Adrenal gland (tissue), 12 donors: ENCODE data around the gene ZDHHC18. TPM values are rescaled to one million over a fixed set of nuclear protein-coding genes. Genes with fewer than 3 reads are reported as not detected.

Experiments used
- DNase-seq, 7 donors: peaks; one replicate each; pipeline ENCODE4 v3.0.0-alpha.2; 2019 to 2020
- H3K27ac ChIP-seq, 5 donors: fragments of 200-600 bp; sonication (generic) in 4 of 5; 1 replicate in 3 of 5; 2 replicates in 2 of 5; pipeline versions ENCODE4 v1.5.1 to v1.8.0; 2016 to 2020; ENCODE audit warnings: mild to moderate bottlenecking in 1 of 5
- H3K27me3 ChIP-seq: fragments of 200-600 bp; 2 replicates; pipeline ENCODE4 v1.8.0; 2021
- H3K36me3 ChIP-seq, 2 donors: fragments of 200-600 bp; replicated peaks in 1 of 2; 1 replicate in 1 of 2; 2 replicates in 1 of 2; pipeline versions ENCODE4 v1.5.1 to v1.8.0; 2018 to 2022
- H3K4me1 ChIP-seq, 2 donors: fragments of 200-600 bp; replicated peaks in 1 of 2; 1 replicate in 1 of 2; 2 replicates in 1 of 2; pipeline versions ENCODE4 v1.5.1 to v1.8.0; 2018 to 2021
- H3K4me3 ChIP-seq, 4 donors: fragments of 200-600 bp; sonication (generic) in 3 of 4; one replicate each; pipeline ENCODE4 v1.5.1; 2016 to 2018
- H3K9me3 ChIP-seq, 3 donors: fragments of 200-600 bp; sonication (generic) in 1 of 3; replicated peaks in 1 of 3; 1 replicate in 2 of 3; 2 replicates in 1 of 3; pipeline versions ENCODE4 v1.5.1 to v1.8.0; 2016 to 2021
- CTCF ChIP-seq, 6 experiments: fragments of 450-650 bp in 4 of 6; fragments of 200-600 bp in 2 of 6; sonication (generic) in 1 of 6; IDR thresholded peaks; 1 replicate in 5 of 6; 2 replicates in 1 of 6; pipeline versions ENCODE4 v1.5.1 to v1.8.0; 2016 to 2021; ENCODE audit warnings: antibody characterized with exemption in 6 of 6, mild to moderate bottlenecking in 2 of 6, moderate library complexity in 1 of 6
- POLR2A ChIP-seq, 2 donors: fragments of 450-650 bp; IDR thresholded peaks; one replicate each; pipeline ENCODE4 v1.6.1; 2017; ENCODE audit warnings: antibody characterized with exemption in 2 of 2, mild to moderate bottlenecking in 2 of 2, moderate library complexity in 1 of 2
- WGBS, 4 donors: extraction: QIAGEN DNeasy Blood & Tissue Kit in 2 of 4; methylation state at CpG; one replicate each; pipeline versions ENCODE4 v1.1.5 to v1.1.7; 2013 to 2017; 5-methylcytosine and 5-hydroxymethylcytosine counted together
- intact Hi-C, 2 donors: fragments of 100-400 bp; cut with DNase I; formaldehyde crosslinking; loops; one replicate each; pipeline versions ENCODE4 v1.14.1 to v1.15.0; 2022 to 2023
- polyA plus RNA-seq, 3 donors: library from polyadenylated mRNA; stranded (reverse); fragments of 200-250 nt in 2 of 3; fragments of 350-450 nt in 1 of 3; fragmentation: Illumina TruSeq in 1 of 3; extraction: RNeasy Lipid Tissue Mini Kit (QIAGEN cat#74804) in 1 of 3; gene quantifications; one replicate each; pipeline ENCODE4 v1.2.3, GENCODE V29; 2013 to 2014
- total RNA-seq, 9 donors: library from RNA; depleted of rRNA in 4 of 9; stranded (reverse); fragments of >200 nt in 4 of 9; fragments of 120-200 nt in 1 of 9; fragmentation: NEBNext Ultra II Directional in 1 of 9; extraction: Animal tissue kit (Norgen Biotek cat#: 25700) in 1 of 9; gene quantifications; one replicate each; pipeline versions ENCODE4 v1.1.0 to v1.2.4, GENCODE V29; 2013 to 2023
- donor health status: healthy with polysubstance abuse.
- donor health status: Bipolar disorder and iron deficiency.
- donor health status: DM: yes; HTN: yes; CAD: no.
- donor health status: DM: no; HTN: no; CAD: no.
- donor health status: DM: no; HTN: no; CAD: no.
- donor health status: DM: yes; HTN: yes; CAD: no.

The ZDHHC18 gene
- total and polyA plus RNA-seq, 12 donors: 4.9 to 16.5 (median 10.0) TPM

- no peaks in the 10 kb centered on the region for H3K9me3 ChIP-seq
- DNase-seq: peak; percentile 71 to 92 (median 87)
- no peak overlapping the region for H3K4me3 ChIP-seq
- H3K27ac ChIP-seq: peak overlapping the region in 3 of 5 donors; percentile 45 to 86 (median 73)
- WGBS, 4 donors: 49 to 55% (median 51%) methylated on average over 10 of the region's 10 CpGs
- H3K36me3 ChIP-seq: peaks cover 0 to 51% of the 10 kb centered on the region in 2 donors
- TF ChIP-seq POLR2A (IDR thresholded peaks at IDR 0.05): no peak
- TF ChIP-seq CTCF (IDR thresholded peaks at IDR 0.05): no peak
- H3K27me3 ChIP-seq: no peaks in the 10 kb centered on the region
- H3K4me1 ChIP-seq: peaks cover 0 to 12% of the 10 kb centered on the region in 2 donors
- intact Hi-C loops: no loop called here
These were observed 22.7 kb downstream of the ZDHHC18 start for GRCh38 chr1:26848941-26849774.

GRCh38 chr1:26851106-26851684, 24.7 kb downstream of the ZDHHC18 start:
- TF ChIP-seq POLR2A (IDR thresholded peaks at IDR 0.05) (no peak), CTCF (IDR thresholded peaks at IDR 0.05) (no peak)
- H3K27me3 ChIP-seq: no peaks in the 10 kb centered on the region
- H3K36me3 ChIP-seq: peaks cover 0 to 67% of the 10 kb centered on the region in 2 donors
- no peak overlapping the region for H3K27ac ChIP-seq
- WGBS, 4 donors: 89 to 93% (median 91%) methylated on average over 12 of the region's 12 CpGs
- no peaks in the 10 kb centered on the region for H3K9me3 ChIP-seq
- no peak for DNase-seq
- intact Hi-C loops: no loop called here
- H3K4me1 ChIP-seq: peaks cover 0 to 12% of the 10 kb centered on the region in 2 donors
- no peak overlapping the region for H3K4me3 ChIP-seq

GRCh38 chr1:26852701-26853100, 26.2 kb downstream of the ZDHHC18 start:
- TF ChIP-seq POLR2A (IDR thresholded peaks at IDR 0.05): no peak
- TF ChIP-seq CTCF (IDR thresholded peaks at IDR 0.05): no peak
- WGBS, 4 donors: 74 to 83% (median 78%) methylated on average over 7 to 9 of the region's 9 CpGs

GRCh38 chr1:26853156-26853555, 26.7 kb downstream of the ZDHHC18 start:
- no peak overlapping the region for H3K27ac ChIP-seq
- TF ChIP-seq CTCF (IDR thresholded peaks at IDR 0.05) (peak; percentile 55 to 84 (median 72)), POLR2A (IDR thresholded peaks at IDR 0.05) (no peak)
- H3K36me3 ChIP-seq: peaks cover 0 to 66% of the 10 kb centered on the region in 2 donors
- peak; percentile 83 to 95 (median 87) for DNase-seq
- H3K27me3 ChIP-seq: no peaks in the 10 kb centered on the region
- no peak overlapping the region for H3K4me3 ChIP-seq
- H3K4me1 ChIP-seq: peaks cover 0 to 12% of the 10 kb centered on the region in 2 donors
- no peaks in the 10 kb centered on the region for H3K9me3 ChIP-seq
- intact Hi-C loops: no loop called here
- 24 to 41% (median 32%) methylated on average over 3 of the region's 3 CpGs for WGBS, 4 donors

More at GRCh38 chr1:26852701-26853100, 26.2 kb downstream of the ZDHHC18 start:
- intact Hi-C loops: no loop called here
- H3K27me3 ChIP-seq: no peaks in the 10 kb centered on the region
- no peak overlapping the region for H3K27ac ChIP-seq
- no peak for DNase-seq
- no peaks in the 10 kb centered on the region for H3K9me3 ChIP-seq
- no peak overlapping the region for H3K4me3 ChIP-seq
- peaks cover 0 to 12% of the 10 kb centered on the region in 2 donors for H3K4me1 ChIP-seq
- H3K36me3 ChIP-seq: peaks cover 0 to 67% of the 10 kb centered on the region in 2 donors
